Esophagus muscularis mucosa (tissue), 4 donors: Measurements from ENCODE around the gene MXD3. TPM values are rescaled to one million over a fixed set of nuclear protein-coding genes. Genes with fewer than 3 reads are reported as not detected.

Source experiments
- DNase-seq: peaks from one replicate; pipeline ENCODE4 v3.0.0-alpha.2; 2017; ENCODE audit errors: extremely low spot score
- H3K27ac ChIP-seq, 4 donors: fragments of 200-600 bp; sonication (generic); replicated peaks in 1 of 4; 1 replicate in 3 of 4; 2 replicates in 1 of 4; pipeline ENCODE4 v1.5.1; 2016 to 2019; ENCODE audit warnings: mild to moderate bottlenecking in 1 of 4
- H3K27me3 ChIP-seq, 4 donors: fragments of 200-600 bp; sonication (generic); one replicate each; pipeline versions ENCODE4 v1.5.1 to v1.6.0; 2016 to 2019
- H3K36me3 ChIP-seq, 4 donors: fragments of 200-600 bp; sonication (generic); one replicate each; pipeline ENCODE4 v1.5.1; 2016 to 2019
- H3K4me1 ChIP-seq, 4 donors: fragments of 200-600 bp; sonication (generic); one replicate each; pipeline ENCODE4 v1.5.1; 2016 to 2019
- H3K4me3 ChIP-seq, 4 donors: fragments of 200-600 bp; sonication (generic); 1 replicate in 2 of 4; 2 replicates in 2 of 4; pipeline ENCODE4 v1.5.1; 2016 to 2019; ENCODE audit warnings: mild to moderate bottlenecking in 4 of 4, moderate library complexity in 1 of 4
- H3K9me3 ChIP-seq, 4 donors: fragments of 200-600 bp; sonication (generic); 1 replicate in 3 of 4; 2 replicates in 1 of 4; pipeline ENCODE4 v1.5.1; 2016 to 2019
- EP300 ChIP-seq: sonication (generic); formaldehyde crosslinking; IDR thresholded peaks from one replicate; pipeline ENCODE4 v1.6.1; 2017; ENCODE audit warnings: antibody characterized with exemption
- POLR2A ChIP-seq: fragments of 450-650 bp; IDR thresholded peaks from one replicate; pipeline ENCODE4 v1.6.1; 2017; ENCODE audit warnings: antibody characterized with exemption, moderate library complexity, mild to moderate bottlenecking, low read depth
- POLR2AphosphoS5 ChIP-seq, 2 donors: sonication (generic); formaldehyde crosslinking; IDR thresholded peaks; one replicate each; pipeline ENCODE4 v1.6.1; 2017; ENCODE audit warnings: antibody characterized with exemption in 2 of 2
- whole genome bisulfite sequencing: methylation state at CpG from one replicate; pipeline ENCODE4 v1.1.5; 2018; 5-methylcytosine and 5-hydroxymethylcytosine counted together
- intact Hi-C: fragments of 100-400 bp; cut with DNase I; formaldehyde crosslinking; loops from one replicate; pipeline ENCODE4 v1.15.1; 2023
- total RNA-seq, 4 donors: library from RNA; depleted of rRNA; stranded (reverse); fragments of >200 nt; gene quantifications; one replicate each; pipeline versions ENCODE4 v1.1.0 to v1.2.1, GENCODE V29; 2016
- TF ChIP-seq, protein P1 (sequence below), 3 experiments: fragments of 200-600 bp in 2 of 3; fragments of 450-650 bp in 1 of 3; sonication (generic) in 2 of 3; IDR thresholded peaks; one replicate each; pipeline ENCODE4 v1.5.1; 2017 to 2019; ENCODE audit warnings: antibody characterized with exemption in 3 of 3, mild to moderate bottlenecking in 2 of 3, moderate library complexity in 1 of 3

Gene MXD3
- total RNA-seq, 4 donors from 2014 or later, result 2.5 to 11.2 (median 7.9) TPM

- intact Hi-C loops, result no loop called here
- H3K27ac ChIP-seq, result no peak overlapping the region
- peaks cover 35 to 84% (median 64%) of the 10 kb centered on the region in 4 donors for H3K36me3 ChIP-seq
- DNase-seq, result no peak
- 69% methylated on average over 11 of the region's 11 CpGs for WGBS
- H3K4me1 ChIP-seq, result peaks cover 0 to 16% (median 5%) of the 10 kb centered on the region in 4 donors
- H3K9me3 ChIP-seq, result no peaks in the 10 kb centered on the region
- TF ChIP-seq, protein P1, sequence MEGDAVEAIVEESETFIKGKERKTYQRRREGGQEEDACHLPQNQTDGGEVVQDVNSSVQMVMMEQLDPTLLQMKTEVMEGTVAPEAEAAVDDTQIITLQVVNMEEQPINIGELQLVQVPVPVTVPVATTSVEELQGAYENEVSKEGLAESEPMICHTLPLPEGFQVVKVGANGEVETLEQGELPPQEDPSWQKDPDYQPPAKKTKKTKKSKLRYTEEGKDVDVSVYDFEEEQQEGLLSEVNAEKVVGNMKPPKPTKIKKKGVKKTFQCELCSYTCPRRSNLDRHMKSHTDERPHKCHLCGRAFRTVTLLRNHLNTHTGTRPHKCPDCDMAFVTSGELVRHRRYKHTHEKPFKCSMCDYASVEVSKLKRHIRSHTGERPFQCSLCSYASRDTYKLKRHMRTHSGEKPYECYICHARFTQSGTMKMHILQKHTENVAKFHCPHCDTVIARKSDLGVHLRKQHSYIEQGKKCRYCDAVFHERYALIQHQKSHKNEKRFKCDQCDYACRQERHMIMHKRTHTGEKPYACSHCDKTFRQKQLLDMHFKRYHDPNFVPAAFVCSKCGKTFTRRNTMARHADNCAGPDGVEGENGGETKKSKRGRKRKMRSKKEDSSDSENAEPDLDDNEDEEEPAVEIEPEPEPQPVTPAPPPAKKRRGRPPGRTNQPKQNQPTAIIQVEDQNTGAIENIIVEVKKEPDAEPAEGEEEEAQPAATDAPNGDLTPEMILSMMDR (IDR thresholded peaks at IDR 0.05), result no peak
- TF ChIP-seq EP300 (no peak), POLR2AphosphoS5 (IDR thresholded peaks at IDR 0.05) (no peak), POLR2A (no peak)
- no peaks in the 10 kb centered on the region for H3K27me3 ChIP-seq
- H3K4me3 ChIP-seq, result no peak overlapping the region
Measured at GRCh38 chr5:177339107-177339638, 27.5 kb upstream of the MXD3 start.

DNA sequence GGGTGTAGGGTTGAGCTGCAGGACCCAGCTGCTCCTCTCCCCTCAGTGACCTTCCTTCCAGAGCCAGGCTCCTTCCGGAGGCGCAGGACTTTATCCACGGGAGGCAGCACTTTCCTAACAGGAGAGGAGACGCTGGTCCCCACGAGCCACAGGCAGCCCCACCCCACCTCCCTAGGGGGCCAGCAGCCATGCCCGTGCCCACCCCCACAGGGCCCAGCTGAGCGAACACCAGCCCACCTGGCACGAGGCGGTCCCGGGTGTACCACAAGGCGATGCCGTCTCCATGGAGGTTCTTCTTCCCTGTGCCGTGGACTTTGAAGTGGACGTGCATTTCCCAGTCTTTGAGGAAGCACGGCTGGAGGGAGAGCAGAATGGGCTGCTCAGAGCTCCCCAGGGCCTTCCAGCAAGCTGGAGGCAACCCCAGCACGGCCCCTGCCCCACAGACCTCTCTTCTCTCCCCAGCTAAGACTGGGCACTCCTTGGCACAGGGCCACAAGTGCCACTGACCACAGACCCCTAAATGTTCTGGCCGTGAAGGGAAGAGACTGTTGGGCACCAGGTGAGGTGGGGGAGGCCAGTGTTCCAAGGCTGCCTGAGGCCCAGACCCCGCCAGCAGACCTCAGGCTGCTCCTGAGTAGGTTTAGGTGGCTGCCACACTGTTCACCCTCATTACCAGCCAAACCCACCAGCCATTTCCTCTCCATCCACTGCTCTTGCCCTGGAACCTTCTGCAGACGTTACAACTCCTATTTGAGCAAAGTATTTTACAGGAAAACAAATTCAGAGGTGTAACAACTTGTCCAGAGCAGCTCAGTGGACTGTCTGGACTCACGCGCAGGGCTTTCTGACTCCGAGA is 26.8 kb upstream of the MXD3 start:
- Histone ChIP-seq H3K4me1 (peaks cover 0 to 16% (median 5%) of the 10 kb centered on the region in 4 donors), H3K27ac (no peak overlapping the region), H3K36me3 (peaks cover 42 to 86% (median 69%) of the 10 kb centered on the region in 4 donors), H3K27me3 (no peaks in the 10 kb centered on the region), H3K4me3 (no peak overlapping the region), H3K9me3 (no peaks in the 10 kb centered on the region)
- WGBS, result 86% methylated on average over 20 of the region's 22 CpGs
- TF ChIP-seq POLR2AphosphoS5 (IDR thresholded peaks at IDR 0.05) (no peak), POLR2A (no peak), EP300 (no peak)
- TF ChIP-seq, protein P1 (IDR thresholded peaks at IDR 0.05), result no peak
- intact Hi-C loops, result no loop called here
- no peak for DNase-seq

GRCh38 chr5:177336603-177337494 is 25.2 kb upstream of the MXD3 start:
- TF ChIP-seq EP300, result no peak
- TF ChIP-seq, protein P1 (IDR thresholded peaks at IDR 0.05), result no peak
- no peak for TF ChIP-seq POLR2A
- TF ChIP-seq POLR2AphosphoS5 (IDR thresholded peaks at IDR 0.05), result no peak
- H3K27ac ChIP-seq, result no peak overlapping the region
- no peak overlapping the region for H3K4me3 ChIP-seq
- no peak for DNase-seq
- no peaks in the 10 kb centered on the region for H3K9me3 ChIP-seq
- H3K36me3 ChIP-seq, result peaks cover 58 to 87% (median 81%) of the 10 kb centered on the region in 4 donors
- no peaks in the 10 kb centered on the region for H3K27me3 ChIP-seq
- H3K4me1 ChIP-seq, result peaks cover 0 to 16% (median 5%) of the 10 kb centered on the region in 4 donors
- WGBS, result 95% methylated on average over 33 of the region's 36 CpGs
- intact Hi-C loops, result no loop called here

- Histone ChIP-seq H3K4me1 (peaks cover 0 to 16% (median 5%) of the 10 kb centered on the region in 4 donors), H3K9me3 (no peaks in the 10 kb centered on the region), H3K27me3 (no peaks in the 10 kb centered on the region), H3K36me3 (peaks cover 65 to 87% (median 87%) of the 10 kb centered on the region in 4 donors), H3K27ac (no peak overlapping the region), H3K4me3 (no peak overlapping the region)
- intact Hi-C loops, result no loop called here
- TF ChIP-seq EP300 (no peak), POLR2AphosphoS5 (IDR thresholded peaks at IDR 0.05) (no peak), POLR2A (no peak)
- TF ChIP-seq, protein P1 (IDR thresholded peaks at IDR 0.05), result no peak
- DNase-seq, result no peak
- 70% methylated on average over 9 of the region's 12 CpGs for WGBS
Measured at GRCh38 chr5:177336112-177336511, 24.4 kb upstream of the MXD3 start.
